Activated CD8-positive, alpha-beta T cell treated with anti-CD3 and anti-CD28 coated beads for 36 hours (primary cell): ENCODE measurements around the gene TRABD2B. TPM values are rescaled to one million over a fixed set of nuclear protein-coding genes. Genes with fewer than 3 reads are reported as not detected.

Source experiments
- ATAC-seq: fragments of 200-7000 bp; cut with Tn5 transposase; one replicate; pipeline ENCODE4 v1.10.0; 2021; ENCODE audit warnings: mild to moderate bottlenecking, moderate library complexity
- CTCF ChIA-PET: fragments of 350-600 bp; sonication (Branson Sonifier 250); formaldehyde crosslinking; loops from one replicate; lab custom pipeline; 2021; ENCODE audit warnings: antibody characterized with exemption; lab: Charles Lee
- POLR2A ChIA-PET: fragments of 350-600 bp; sonication (Branson Sonifier 250); formaldehyde crosslinking; loops from one replicate; lab custom pipeline; 2021; ENCODE audit warnings: antibody characterized with exemption; lab: Charles Lee
- DNase-seq: peaks from one replicate; pipeline ENCODE4 v3.0.0-alpha.2; 2020
- H3K27ac Mint-ChIP-seq: one replicate; pipeline ENCODE4 v1.8.0; 2021; ENCODE audit warnings: mild to moderate bottlenecking, mixed read lengths
- H3K27me3 Mint-ChIP-seq: one replicate; pipeline ENCODE4 v1.8.0; 2021; ENCODE audit warnings: mixed read lengths
- H3K36me3 Mint-ChIP-seq: one replicate; pipeline ENCODE4 v1.8.0; 2021; ENCODE audit warnings: low read depth, mixed read lengths
- H3K4me1 Mint-ChIP-seq: one replicate; pipeline ENCODE4 v1.8.0; 2021; ENCODE audit warnings: low read depth, mixed read lengths
- H3K4me3 Mint-ChIP-seq: one replicate; pipeline ENCODE4 v1.8.0; 2021; ENCODE audit warnings: mild to moderate bottlenecking, moderate library complexity, mixed read lengths
- H3K9me3 Mint-ChIP-seq: one replicate; pipeline ENCODE4 v1.8.0; 2021; ENCODE audit warnings: mixed read lengths
- intact Hi-C: fragments of 100-400 bp; cut with micrococcal nuclease; formaldehyde crosslinking; loops from one replicate; pipeline ENCODE4 v1.10.0; 2022
- total RNA-seq, 2 experiments: library from RNA; stranded (reverse); gene quantifications; one replicate each; pipeline ENCODE4 v1.2.3, GENCODE V29; 2021
- TF ChIP-seq, protein P1 (sequence below): fragments of 200-600 bp; IDR thresholded peaks from one replicate; pipeline ENCODE4 v1.8.0; 2022; ENCODE audit warnings: antibody characterized with exemption, mild to moderate bottlenecking

TRABD2B gene
- total RNA-seq, 2 experiments from 2014 or later = not detected

DNA sequence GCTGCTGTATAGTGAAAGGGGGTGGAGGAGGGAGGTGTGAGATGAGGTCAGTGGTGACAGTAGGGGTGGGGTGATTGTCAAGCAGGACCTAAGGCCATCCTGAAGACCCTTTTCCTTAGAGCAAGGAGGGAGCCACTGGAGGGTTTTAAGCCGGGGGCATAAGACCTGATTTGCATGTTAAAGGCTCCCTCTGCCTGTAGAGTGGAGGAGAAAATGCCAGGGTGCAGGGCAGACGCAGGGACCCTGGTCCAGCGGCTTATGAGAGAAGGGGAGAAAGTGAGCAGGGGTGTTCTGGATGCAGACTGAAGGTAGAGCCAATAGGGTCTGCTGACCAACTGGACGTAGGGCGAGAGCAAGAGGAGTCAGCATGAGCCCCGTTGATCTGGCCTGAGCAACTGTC is 154.1 kb downstream of the TRABD2B start:
- POLR2A ChIA-PET = no interaction called here
- Mint-ChIP-seq H3K36me3 (no peaks in the 10 kb centered on the region), H3K9me3 (no peaks in the 10 kb centered on the region), H3K27ac (no peak overlapping the region), H3K4me3 (no peak overlapping the region), H3K4me1 (no peaks in the 10 kb centered on the region), H3K27me3 (peaks cover 10% of the 10 kb centered on the region)
- DNase-seq (no peak), ATAC-seq (no peak)
- CTCF ChIA-PET = no interaction called here
- intact Hi-C loops = no loop called here
- TF ChIP-seq, protein P1, sequence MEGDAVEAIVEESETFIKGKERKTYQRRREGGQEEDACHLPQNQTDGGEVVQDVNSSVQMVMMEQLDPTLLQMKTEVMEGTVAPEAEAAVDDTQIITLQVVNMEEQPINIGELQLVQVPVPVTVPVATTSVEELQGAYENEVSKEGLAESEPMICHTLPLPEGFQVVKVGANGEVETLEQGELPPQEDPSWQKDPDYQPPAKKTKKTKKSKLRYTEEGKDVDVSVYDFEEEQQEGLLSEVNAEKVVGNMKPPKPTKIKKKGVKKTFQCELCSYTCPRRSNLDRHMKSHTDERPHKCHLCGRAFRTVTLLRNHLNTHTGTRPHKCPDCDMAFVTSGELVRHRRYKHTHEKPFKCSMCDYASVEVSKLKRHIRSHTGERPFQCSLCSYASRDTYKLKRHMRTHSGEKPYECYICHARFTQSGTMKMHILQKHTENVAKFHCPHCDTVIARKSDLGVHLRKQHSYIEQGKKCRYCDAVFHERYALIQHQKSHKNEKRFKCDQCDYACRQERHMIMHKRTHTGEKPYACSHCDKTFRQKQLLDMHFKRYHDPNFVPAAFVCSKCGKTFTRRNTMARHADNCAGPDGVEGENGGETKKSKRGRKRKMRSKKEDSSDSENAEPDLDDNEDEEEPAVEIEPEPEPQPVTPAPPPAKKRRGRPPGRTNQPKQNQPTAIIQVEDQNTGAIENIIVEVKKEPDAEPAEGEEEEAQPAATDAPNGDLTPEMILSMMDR = no peak

DNA sequence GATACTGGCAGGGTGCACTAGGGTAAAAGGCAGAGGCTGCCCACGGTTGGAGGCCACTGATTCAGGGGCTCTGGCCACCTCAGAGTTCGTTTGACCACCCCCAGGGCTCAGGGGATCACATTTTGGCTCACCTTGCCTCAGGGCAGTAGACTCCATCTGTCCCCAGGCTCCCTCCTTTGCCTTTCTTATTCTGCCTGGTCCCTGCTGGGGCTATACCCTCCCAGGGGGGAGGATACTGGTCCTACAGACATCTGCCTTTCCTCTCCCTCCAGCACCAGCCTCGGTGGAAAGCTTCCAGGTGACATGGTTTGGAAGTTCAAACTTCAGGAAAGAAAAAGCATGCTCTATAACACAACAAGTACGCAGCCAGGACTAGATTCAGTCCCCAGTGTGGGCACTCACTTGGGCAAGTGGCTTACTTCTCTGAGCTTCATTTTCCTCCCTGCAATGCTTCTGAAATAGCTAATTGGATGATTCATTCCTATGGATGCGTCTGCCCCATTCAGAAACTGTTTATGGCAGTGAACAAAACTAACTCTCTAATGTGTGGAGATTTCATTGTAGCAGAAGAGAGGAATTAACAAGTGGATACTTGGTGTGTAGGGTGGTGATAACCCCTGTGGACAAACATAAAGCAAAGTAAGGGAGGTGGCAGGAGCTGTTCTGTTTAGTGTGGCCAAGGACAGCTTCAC is 154.8 kb downstream of the TRABD2B start:
- ChIA-PET CTCF (no interaction called here), POLR2A (no interaction called here)
- ATAC-seq (no peak), DNase-seq (no peak)
- H3K27me3 Mint-ChIP-seq = peaks cover 10% of the 10 kb centered on the region
- H3K27ac Mint-ChIP-seq = no peak overlapping the region
- no peaks in the 10 kb centered on the region for H3K9me3 Mint-ChIP-seq
- TF ChIP-seq, protein P1 = no peak
- intact Hi-C loops = no loop called here
- H3K36me3 Mint-ChIP-seq = no peaks in the 10 kb centered on the region
- no peaks in the 10 kb centered on the region for H3K4me1 Mint-ChIP-seq
- H3K4me3 Mint-ChIP-seq = no peak overlapping the region

DNA sequence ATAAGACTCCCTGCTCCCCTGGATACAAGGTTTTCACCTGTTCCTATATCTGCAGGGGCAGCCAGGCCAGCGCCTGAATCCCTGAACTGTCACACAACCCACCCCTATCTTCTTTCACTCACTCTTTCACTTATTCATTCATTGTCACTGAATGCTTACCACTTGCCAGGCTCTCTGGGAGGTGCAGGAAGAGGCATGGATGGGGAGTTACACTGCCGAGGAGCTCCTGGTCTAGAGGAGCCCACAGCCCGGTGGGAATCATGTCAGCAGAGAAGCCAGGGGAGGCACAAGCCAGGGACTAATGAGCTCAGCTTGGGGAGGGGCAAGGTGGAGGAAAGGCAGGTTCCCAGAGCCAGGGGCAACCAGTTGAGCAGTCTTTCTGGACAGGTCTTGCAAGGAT is 155.8 kb downstream of the TRABD2B start:
- peaks cover 10% of the 10 kb centered on the region for H3K27me3 Mint-ChIP-seq
- intact Hi-C loops = no loop called here
- H3K36me3 Mint-ChIP-seq = no peaks in the 10 kb centered on the region
- ChIA-PET POLR2A (no interaction called here), CTCF (no interaction called here)
- H3K27ac Mint-ChIP-seq = no peak overlapping the region
- no peaks in the 10 kb centered on the region for H3K4me1 Mint-ChIP-seq
- TF ChIP-seq, protein P1 = no peak
- no peak for DNase-seq
- H3K4me3 Mint-ChIP-seq = no peak overlapping the region
- no peak for ATAC-seq
- H3K9me3 Mint-ChIP-seq = no peaks in the 10 kb centered on the region

DNA sequence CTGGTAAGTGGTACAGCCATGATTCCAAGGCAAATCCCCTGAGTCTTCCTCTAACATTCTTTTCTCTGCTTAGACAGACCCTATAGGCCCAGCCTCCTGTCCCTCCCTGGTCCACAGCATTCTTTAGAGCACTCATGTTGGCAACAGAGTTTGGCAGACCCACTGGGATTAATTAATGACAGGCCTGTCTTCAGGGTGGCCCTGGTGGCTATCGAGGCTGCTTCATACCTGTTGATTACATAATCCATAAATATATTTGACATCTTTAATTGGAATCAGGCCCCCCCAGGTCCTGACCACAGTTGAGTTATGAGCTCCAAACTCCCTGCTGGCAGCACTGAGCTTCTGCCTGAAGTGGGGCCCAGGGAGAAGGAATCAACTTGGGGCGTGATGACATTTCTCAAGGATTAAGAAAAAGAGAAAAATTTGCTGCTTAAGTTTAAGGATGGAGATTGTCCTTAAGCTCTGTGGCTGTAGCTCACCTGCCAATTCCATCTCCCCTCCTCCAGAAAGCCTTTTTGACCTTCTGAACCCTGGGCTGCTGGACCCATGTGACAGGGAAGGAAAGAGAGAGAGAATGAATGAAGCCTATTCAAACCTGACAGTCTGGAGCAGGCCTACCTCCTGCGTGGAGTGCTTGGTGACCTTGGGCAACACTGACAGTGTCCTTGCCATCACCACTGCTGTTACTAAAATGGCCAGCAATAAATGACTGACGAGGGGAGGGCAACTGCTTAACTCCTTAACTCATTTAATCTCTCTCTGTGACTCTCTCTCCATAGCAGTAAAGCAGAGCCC is 156.6 kb downstream of the TRABD2B start:
- DNase-seq = no peak
- Mint-ChIP-seq H3K4me1 (no peaks in the 10 kb centered on the region), H3K27ac (no peak overlapping the region), H3K36me3 (no peaks in the 10 kb centered on the region), H3K4me3 (no peak overlapping the region), H3K27me3 (peaks cover 10% of the 10 kb centered on the region), H3K9me3 (peaks cover 2% of the 10 kb centered on the region)
- CTCF ChIA-PET = no interaction called here
- POLR2A ChIA-PET = no interaction called here
- intact Hi-C loops = no loop called here
- no peak for ATAC-seq
- TF ChIP-seq, protein P1 = no peak

DNA sequence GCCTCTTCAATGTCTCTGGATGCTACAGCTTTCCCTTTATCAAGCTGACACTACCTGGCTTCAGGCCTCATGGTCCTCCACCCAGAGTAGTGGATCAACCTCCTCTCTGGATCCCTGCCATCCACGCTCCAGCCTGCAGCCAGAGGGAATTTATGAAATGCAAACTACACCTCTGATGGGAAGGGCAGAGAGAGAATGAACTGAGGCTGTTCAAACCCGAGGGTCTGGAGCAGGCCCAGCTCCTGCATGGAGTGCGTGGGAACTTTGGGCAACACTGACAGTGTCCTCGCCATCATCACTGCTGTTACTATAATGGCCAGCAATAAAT is 157.8 kb downstream of the TRABD2B start:
- ChIA-PET POLR2A (no interaction called here), CTCF (no interaction called here)
- intact Hi-C loops = no loop called here
- no peaks in the 10 kb centered on the region for H3K36me3 Mint-ChIP-seq
- no peaks in the 10 kb centered on the region for H3K4me1 Mint-ChIP-seq
- ATAC-seq (no peak), DNase-seq (no peak)
- H3K27me3 Mint-ChIP-seq = peaks cover 9% of the 10 kb centered on the region
- H3K4me3 Mint-ChIP-seq = no peak overlapping the region
- TF ChIP-seq, protein P1 = no peak
- no peak overlapping the region for H3K27ac Mint-ChIP-seq
- H3K9me3 Mint-ChIP-seq = peaks cover 8% of the 10 kb centered on the region
